SU-DHL-6 (cell line): ENCODE measurements around the gene FOXF2.

Source experiments
- EZH2phosphoT487 ChIP-seq: fragments of 200-600 bp; sonication (generic), shearing (Covaris generic); conservative IDR thresholded peaks from 2 replicates; pipeline ENCODE4 v1.6.1; 2018; ENCODE audit warnings: mild to moderate bottlenecking, antibody characterized with exemption, low read length, moderate library complexity, mixed read lengths
- TF ChIP-seq, protein P1 (sequence below): fragments of 200-600 bp; sonication (generic); IDR thresholded peaks from one replicate; pipeline ENCODE4 v1.5.1; 2017; ENCODE audit warnings: antibody characterized with exemption, mild to moderate bottlenecking, low read length, moderate library complexity; ENCODE audit not compliant: insufficient read depth, poor library complexity, severe bottlenecking

GRCh38 chr6:1384549-1385128, 4.7 kb upstream of the FOXF2 start:
- TF ChIP-seq, protein P1, sequence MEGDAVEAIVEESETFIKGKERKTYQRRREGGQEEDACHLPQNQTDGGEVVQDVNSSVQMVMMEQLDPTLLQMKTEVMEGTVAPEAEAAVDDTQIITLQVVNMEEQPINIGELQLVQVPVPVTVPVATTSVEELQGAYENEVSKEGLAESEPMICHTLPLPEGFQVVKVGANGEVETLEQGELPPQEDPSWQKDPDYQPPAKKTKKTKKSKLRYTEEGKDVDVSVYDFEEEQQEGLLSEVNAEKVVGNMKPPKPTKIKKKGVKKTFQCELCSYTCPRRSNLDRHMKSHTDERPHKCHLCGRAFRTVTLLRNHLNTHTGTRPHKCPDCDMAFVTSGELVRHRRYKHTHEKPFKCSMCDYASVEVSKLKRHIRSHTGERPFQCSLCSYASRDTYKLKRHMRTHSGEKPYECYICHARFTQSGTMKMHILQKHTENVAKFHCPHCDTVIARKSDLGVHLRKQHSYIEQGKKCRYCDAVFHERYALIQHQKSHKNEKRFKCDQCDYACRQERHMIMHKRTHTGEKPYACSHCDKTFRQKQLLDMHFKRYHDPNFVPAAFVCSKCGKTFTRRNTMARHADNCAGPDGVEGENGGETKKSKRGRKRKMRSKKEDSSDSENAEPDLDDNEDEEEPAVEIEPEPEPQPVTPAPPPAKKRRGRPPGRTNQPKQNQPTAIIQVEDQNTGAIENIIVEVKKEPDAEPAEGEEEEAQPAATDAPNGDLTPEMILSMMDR, result no peak
- no peak for TF ChIP-seq EZH2phosphoT487
